Large intestine (tissue), 3 donors: ENCODE results near the gene AZGP1. TPM values are rescaled to one million over a fixed set of nuclear protein-coding genes. Genes with fewer than 3 reads are reported as not detected.
"Not testable (repeated sequence)": the region's sequence is repeated elsewhere in the genome, so short reads cannot be mapped to it uniquely, and the experiment has no call there.

Experiments used
- DNase-seq, 2 donors: peaks; one replicate each; pipeline versions ENCODE4 v3.0.0 to v3.0.0-alpha.2; 2013
- H3K27ac ChIP-seq: one replicate; pipeline ENCODE4 v1.5.1; 2013; ENCODE audit warnings: low read length
- H3K27me3 ChIP-seq: 2 replicates; pipeline ENCODE4 v1.6.1; 2013; ENCODE audit warnings: low read length; ENCODE audit not compliant: control insufficient read depth, insufficient read depth
- H3K36me3 ChIP-seq: 2 replicates; pipeline ENCODE4 v1.6.1; 2013; ENCODE audit warnings: low read length; ENCODE audit not compliant: control insufficient read depth, insufficient read depth
- H3K4me1 ChIP-seq: one replicate; pipeline ENCODE4 v1.6.1; 2013; ENCODE audit warnings: low read length; ENCODE audit not compliant: control insufficient read depth, insufficient read depth
- H3K4me3 ChIP-seq: one replicate; pipeline ENCODE4 v1.5.1; 2013; ENCODE audit warnings: low read length
- H3K9me3 ChIP-seq: one replicate; pipeline ENCODE4 v1.6.1; 2013; ENCODE audit warnings: mild to moderate bottlenecking, low read depth, low read length, moderate library complexity; ENCODE audit not compliant: control insufficient read depth
- WGBS: methylation state at CpG from one replicate; pipeline ENCODE4 v1.1.5; 2013; ENCODE audit warnings: low lambda C conversion rate; ENCODE audit not compliant: insufficient coverage; 5-methylcytosine and 5-hydroxymethylcytosine counted together
- polyA plus RNA-seq: library from polyadenylated mRNA; unstranded; fragments of 120-200 nt; gene quantifications from one replicate; pipeline ENCODE4 v1.2.1, GENCODE V29; 2013

AZGP1 gene
- polyA plus RNA-seq, 1 donor, result 13.9 TPM

DNA sequence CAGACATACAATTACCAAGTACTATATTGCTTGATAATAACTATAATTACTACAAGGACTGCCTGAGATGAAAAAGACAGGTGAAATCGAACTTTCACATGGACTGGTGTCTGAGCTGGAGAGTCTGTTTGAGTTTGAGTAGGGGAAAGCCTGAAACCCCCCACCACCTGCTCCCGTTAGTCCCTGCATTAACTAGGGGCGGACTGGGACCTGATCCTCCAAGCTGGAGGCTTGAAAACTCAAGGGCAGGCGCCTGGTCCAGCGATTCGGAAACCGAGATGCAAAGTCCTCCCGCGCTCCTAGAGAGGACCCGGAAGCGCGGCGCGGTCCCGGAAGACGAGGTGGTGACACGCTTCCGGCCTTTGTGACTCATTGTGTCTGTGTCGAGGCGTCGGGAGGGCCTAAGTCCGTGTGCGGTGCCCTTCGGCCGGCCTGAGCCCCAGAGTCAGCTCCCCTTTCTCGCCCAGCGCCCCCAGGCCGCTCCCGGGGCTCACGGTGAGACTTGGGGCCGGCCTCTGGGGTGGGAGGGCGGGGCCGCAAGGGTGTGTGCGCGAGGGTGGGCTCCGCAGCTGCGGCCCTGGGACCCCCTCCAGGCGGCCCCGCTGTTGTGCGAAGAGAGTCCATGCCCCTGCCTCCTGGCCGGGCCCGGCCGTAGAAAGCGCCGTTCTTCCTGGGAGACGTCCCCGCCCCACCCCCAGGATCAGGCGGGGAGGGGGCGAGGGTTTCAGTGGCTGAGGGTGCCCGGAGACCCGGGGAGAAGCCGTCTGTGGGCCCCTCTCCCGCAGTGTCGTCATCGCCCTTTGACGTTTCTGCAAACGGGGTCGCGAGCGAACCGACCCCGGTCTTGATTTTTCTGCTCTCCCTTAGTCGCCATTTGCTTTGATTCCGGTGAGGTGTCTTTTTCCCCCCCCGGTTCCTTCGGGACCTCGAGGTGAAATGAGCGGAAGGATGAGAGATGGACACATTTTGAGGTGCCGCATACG is 39.7 kb upstream of the AZGP1 start, which contains the start of gene ZKSCAN1:
Gene ZKSCAN1, plus strand, starts transcription at position 365 of the 983 bp plus-strand sequence. CDS start 7,911 bp downstream, outside the sequence.
- Histone ChIP-seq H3K27me3 (no peaks in the 10 kb centered on the region), H3K36me3 (no peaks in the 10 kb centered on the region), H3K4me3 (peak within 1 kb of the TSS; percentile 99), H3K27ac (peak within 1 kb of the TSS; percentile 92), H3K9me3 (no peaks in the 10 kb centered on the region), H3K4me1 (peaks cover 17% of the 10 kb centered on the region)
- peak; percentile 92 to 94 for DNase-seq
- no CpG with 5 or more reads among the region's 70 CpGs for WGBS

DNA sequence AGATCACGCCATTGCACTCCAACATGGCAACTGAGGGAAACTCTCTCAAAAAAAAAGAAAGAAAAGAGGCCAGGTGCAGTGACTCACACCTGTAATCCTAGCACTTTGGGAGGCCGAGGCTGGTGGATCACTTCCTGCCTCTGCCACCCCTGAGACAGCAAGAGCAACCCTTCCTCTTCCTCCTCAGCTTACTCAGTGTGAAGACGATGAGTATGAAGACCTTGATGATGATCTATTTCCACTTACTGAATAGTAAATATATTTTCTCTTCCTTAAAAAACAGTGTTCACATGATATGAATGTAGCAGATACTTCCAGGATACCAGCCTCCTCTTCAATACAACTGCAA is 37.5 kb upstream of the AZGP1 start:
- WGBS, result no CpG with 5 or more reads among the region's 3 CpGs
- no peak overlapping the region for H3K27ac ChIP-seq
- H3K9me3 ChIP-seq, result no peaks in the 10 kb centered on the region
- peaks cover 25% of the 10 kb centered on the region for H3K4me1 ChIP-seq
- no peak overlapping the region for H3K4me3 ChIP-seq
- no peaks in the 10 kb centered on the region for H3K36me3 ChIP-seq
- no peak for DNase-seq
- H3K27me3 ChIP-seq, result no peaks in the 10 kb centered on the region

- H3K9me3 ChIP-seq, H3K27me3 ChIP-seq, H3K36me3 ChIP-seq, H3K4me3 ChIP-seq: not testable (repeated sequence)
- H3K4me1 ChIP-seq, result peaks cover 27% of the 10 kb centered on the region
- DNase-seq, result peak; percentile 65 to 86
- no CpG with 5 or more reads among the region's 14 CpGs for WGBS
- peak overlapping the region; percentile 10 for H3K27ac ChIP-seq
These were observed 36.8 kb upstream of the AZGP1 start for GRCh38 chr7:100012385-100013327.

DNA sequence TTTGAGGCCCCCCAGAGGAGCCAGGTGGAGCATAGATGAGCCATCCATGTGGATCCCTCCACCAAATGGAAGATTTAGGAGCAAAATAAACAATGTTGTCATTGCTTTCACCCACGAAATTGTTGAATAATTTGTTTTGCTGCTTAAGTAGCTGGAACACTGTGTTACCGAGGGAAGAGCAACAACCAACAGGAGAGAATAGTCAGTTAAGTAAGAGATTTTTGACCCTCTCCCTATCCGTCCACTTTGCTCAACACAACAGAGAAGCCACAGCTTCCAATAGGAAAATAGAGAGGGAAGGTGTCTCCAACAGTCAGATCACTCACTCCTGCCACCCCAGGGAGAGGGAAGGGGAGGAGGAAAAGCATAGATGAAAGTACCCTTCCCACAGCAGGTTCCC is 35.7 kb upstream of the AZGP1 start:
- DNase-seq, result no peak
- peaks cover 18% of the 10 kb centered on the region for H3K4me1 ChIP-seq
- H3K36me3 ChIP-seq, result no peaks in the 10 kb centered on the region
- H3K4me3 ChIP-seq, result no peak overlapping the region
- no peaks in the 10 kb centered on the region for H3K9me3 ChIP-seq
- no CpG with 5 or more reads among the region's 3 CpGs for WGBS
- H3K27me3 ChIP-seq, result no peaks in the 10 kb centered on the region
- H3K27ac ChIP-seq, result no peak overlapping the region

DNA sequence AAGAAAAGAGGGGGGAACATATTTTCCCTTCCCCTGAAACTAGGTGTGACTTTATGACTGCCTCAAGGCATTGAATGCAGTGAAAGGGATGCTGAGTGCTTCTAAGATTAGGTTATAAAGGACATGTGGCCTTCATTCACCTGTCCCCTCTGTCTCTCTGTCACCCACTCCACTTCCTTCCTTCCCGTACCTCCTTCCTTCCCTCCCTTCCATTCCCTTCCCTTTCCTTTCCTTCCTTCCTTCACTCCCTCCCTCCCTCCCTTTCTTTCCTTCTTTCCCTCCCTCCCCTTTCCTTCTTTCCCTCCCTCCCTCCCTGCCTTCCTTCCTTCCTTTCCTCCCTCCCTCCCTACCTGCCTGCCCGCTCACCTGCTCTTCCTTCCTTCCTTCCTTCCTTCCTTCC is 35.1 kb upstream of the AZGP1 start:
- Histone ChIP-seq H3K4me3 (no peak overlapping the region), H3K27me3 (no peaks in the 10 kb centered on the region), H3K9me3 (no peaks in the 10 kb centered on the region), H3K36me3 (no peaks in the 10 kb centered on the region), H3K27ac (no peak overlapping the region), H3K4me1 (peaks cover 18% of the 10 kb centered on the region)
- WGBS, result 89% methylated on average over 2 of the region's 2 CpGs
- DNase-seq, result no peak

GRCh38 chr7:100009952-100010351 is 34.1 kb upstream of the AZGP1 start:
- not testable (repeated sequence) for H3K27ac ChIP-seq

GRCh38 chr7:100008525-100008924 is 32.7 kb upstream of the AZGP1 start:
- H3K27me3 ChIP-seq, result no peaks in the 10 kb centered on the region
- H3K4me3 ChIP-seq, result no peak overlapping the region
- H3K9me3 ChIP-seq, result no peaks in the 10 kb centered on the region
- DNase-seq, result peak; percentile 64 to 83
- H3K27ac ChIP-seq, result peak overlapping the region; percentile 59
- no peaks in the 10 kb centered on the region for H3K36me3 ChIP-seq
- peaks cover 20% of the 10 kb centered on the region for H3K4me1 ChIP-seq
- no CpG with 5 or more reads among the region's 10 CpGs for WGBS

More at GRCh38 chr7:100009952-100010351, 34.1 kb upstream of the AZGP1 start:
- H3K27me3 ChIP-seq, H3K4me3 ChIP-seq, DNase-seq, H3K36me3 ChIP-seq, H3K9me3 ChIP-seq: not testable (repeated sequence)
- no CpG with 5 or more reads among the region's 8 CpGs for WGBS
- H3K4me1 ChIP-seq, result peaks cover 15% of the 10 kb centered on the region

- H3K9me3 ChIP-seq, result no peaks in the 10 kb centered on the region
These were observed 32.1 kb upstream of the AZGP1 start for GRCh38 chr7:100007887-100008286.

DNA sequence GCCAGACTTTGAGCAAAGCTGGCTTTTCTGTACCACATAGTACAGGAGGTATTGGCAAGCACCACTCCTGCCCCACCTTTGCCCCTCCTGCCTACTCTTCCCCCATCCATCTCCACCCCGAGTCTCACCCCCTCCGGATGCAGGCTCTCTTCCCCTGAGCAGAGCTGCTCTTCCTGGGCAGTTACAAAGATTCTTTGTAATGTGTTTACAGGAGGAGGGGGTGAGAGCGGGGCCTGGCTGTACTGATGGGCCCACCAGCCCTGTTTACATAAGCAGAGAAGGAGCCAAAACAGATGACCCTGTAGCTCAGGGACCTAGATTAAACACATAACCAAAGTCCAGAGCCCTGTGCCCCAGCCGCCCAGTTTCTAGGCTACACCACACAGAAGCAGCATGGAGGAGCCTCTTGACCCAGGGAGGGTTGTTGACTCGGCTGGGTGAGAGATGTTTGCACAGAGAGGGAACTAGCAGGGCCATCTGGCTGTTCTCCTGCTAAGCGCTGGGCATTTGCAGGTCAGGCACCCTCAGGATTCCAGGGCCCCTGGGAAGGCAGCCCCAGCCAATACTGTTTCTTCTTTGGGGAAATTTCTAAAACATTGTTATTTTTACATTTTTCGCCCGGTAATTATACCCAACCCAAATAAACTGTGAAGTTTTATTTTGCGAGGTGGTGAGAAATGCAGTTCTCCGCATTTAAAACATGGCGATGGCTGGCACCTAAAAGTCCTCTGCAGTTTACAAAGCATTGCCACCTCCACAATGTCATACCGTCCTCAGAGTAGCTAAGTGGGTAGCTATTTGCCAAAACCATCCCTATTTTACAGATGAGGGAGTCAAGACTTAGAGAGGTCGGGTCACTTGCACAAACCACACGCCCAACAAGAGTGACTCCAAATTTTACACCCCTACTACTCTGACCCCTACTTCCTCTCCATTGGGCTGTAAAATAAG is 28.2 kb upstream of the AZGP1 start:
- peak; percentile 62 to 85 for DNase-seq
- 63% methylated on average over 2 of the region's 14 CpGs for WGBS
- Histone ChIP-seq H3K4me1 (peaks cover 34% of the 10 kb centered on the region), H3K27ac (peak overlapping the region; percentile 79), H3K27me3 (no peaks in the 10 kb centered on the region), H3K4me3 (no peak overlapping the region), H3K9me3 (no peaks in the 10 kb centered on the region), H3K36me3 (no peaks in the 10 kb centered on the region)

More at GRCh38 chr7:100007887-100008286, 32.1 kb upstream of the AZGP1 start:
- no peaks in the 10 kb centered on the region for H3K27me3 ChIP-seq
- no CpG with 5 or more reads among the region's 3 CpGs for WGBS
- peaks cover 26% of the 10 kb centered on the region for H3K4me1 ChIP-seq
- no peak for DNase-seq
- no peak overlapping the region for H3K27ac ChIP-seq
- no peak overlapping the region for H3K4me3 ChIP-seq
- H3K36me3 ChIP-seq, result no peaks in the 10 kb centered on the region
